ENCODE measurements around the gene CRB2.

Gene CRB2

GRCh38 chr9:123365881-123366528, 10.0 kb downstream of the CRB2 start:
- no peak for DNase-seq

GRCh38 chr9:123368023-123368422, 12.0 kb downstream of the CRB2 start:
- no peak for DNase-seq

GRCh38 chr9:123368536-123369153, 12.6 kb downstream of the CRB2 start:
- DNase-seq = no peak

- no peak for DNase-seq
These were observed 13.3 kb downstream of the CRB2 start for GRCh38 chr9:123369296-123369695.

- DNase-seq = no peak
These were observed 14.1 kb downstream of the CRB2 start for GRCh38 chr9:123370108-123370507.

GRCh38 chr9:123370526-123371227, 14.7 kb downstream of the CRB2 start:
- DNase-seq = no peak

- no peak for DNase-seq
These were observed 15.2 kb downstream of the CRB2 start for GRCh38 chr9:123371228-123371584.

GRCh38 chr9:123371805-123372590, 16.0 kb downstream of the CRB2 start:
- DNase-seq = no peak

- no peak for DNase-seq
These were observed 16.9 kb downstream of the CRB2 start for GRCh38 chr9:123372766-123373446.

- DNase-seq = no peak
These were observed 17.5 kb downstream of the CRB2 start for GRCh38 chr9:123373447-123373923.

GRCh38 chr9:123373946-123374345, 17.9 kb downstream of the CRB2 start:
- DNase-seq = no peak

- no peak for DNase-seq
These were observed 19.6 kb downstream of the CRB2 start for GRCh38 chr9:123375469-123376132.

- no peak for DNase-seq
These were observed 20.4 kb downstream of the CRB2 start for GRCh38 chr9:123376218-123377071.

- DNase-seq = no peak
These were observed 21.4 kb downstream of the CRB2 start for GRCh38 chr9:123377211-123377971.

GRCh38 chr9:123378025-123378424, 22.0 kb downstream of the CRB2 start:
- no peak for DNase-seq

GRCh38 chr9:123378956-123379660, 23.1 kb downstream of the CRB2 start:
- DNase-seq = no peak

GRCh38 chr9:123380852-123381705, 25.1 kb downstream of the CRB2 start:
- no peak for DNase-seq

- no peak for DNase-seq
These were observed 26.9 kb downstream of the CRB2 start for GRCh38 chr9:123382653-123383511.
